T-cell (primary cell): Measurements from ENCODE around the gene ACSL5. TPM values are rescaled to one million over a fixed set of nuclear protein-coding genes. Genes with fewer than 3 reads are reported as not detected.
A peak's percentile ranks its signal among the peaks of the same experiment; 100 is the strongest.
"Not testable (repeated sequence)": the region's sequence is repeated elsewhere in the genome, so short reads cannot be mapped to it uniquely, and the experiment has no call there.

Source experiments
- ATAC-seq, 4 experiments: fragments of 200-7000 bp in 3 of 4; fragments of 150-1000 bp in 1 of 4; cut with Tn5 transposase; replicated peaks in 1 of 4; 1 replicate in 3 of 4; 2 replicates in 1 of 4; pipeline ENCODE4 v1.10.0; 2021; ENCODE audit warnings: moderate library complexity in 3 of 4, mild to moderate bottlenecking in 2 of 4, moderate number of reproducible peaks in 1 of 4
- CTCF ChIA-PET, 2 donors: fragments of 300-600 bp; sonication (Branson Sonifier 250); formaldehyde crosslinking; loops; one replicate each; lab custom pipeline; 2022; ENCODE audit warnings: antibody characterized with exemption in 2 of 2; lab: Charles Lee
- POLR2A ChIA-PET, 2 donors: fragments of 300-600 bp; sonication (Branson Sonifier 250); formaldehyde crosslinking; loops; one replicate each; lab custom pipeline; 2022; ENCODE audit warnings: antibody characterized with exemption in 2 of 2; lab: Charles Lee
- DNase-seq, 35 experiments: peaks; one replicate each; pipeline versions ENCODE4 v3.0.0 to v3.0.0-alpha.2; 2013 to 2023
- H3K27ac ChIP-seq: one replicate; pipeline ENCODE4 v1.5.1; 2013; ENCODE audit warnings: low read length
- H3K27me3 ChIP-seq, 2 experiments: replicated peaks in 1 of 2; 1 replicate in 1 of 2; 2 replicates in 1 of 2; pipeline versions ENCODE4 v1.6.1 to v1.7.0; 2013; ENCODE audit warnings: low read length in 1 of 2, mixed read lengths in 1 of 2; ENCODE audit not compliant: control insufficient read depth in 2 of 2, insufficient read depth in 2 of 2; ENCODE audit errors: extremely low read depth in 1 of 2
- H3K36me3 ChIP-seq, 2 donors: 1 replicate in 1 of 2; 2 replicates in 1 of 2; pipeline versions ENCODE4 v1.6.1 to v1.7.0; 2013; ENCODE audit warnings: low read length in 1 of 2; ENCODE audit not compliant: control insufficient read depth in 2 of 2, insufficient read depth in 1 of 2; ENCODE audit errors: extremely low read depth in 1 of 2
- H3K4me1 ChIP-seq, 2 experiments: 1 replicate in 1 of 2; 2 replicates in 1 of 2; pipeline versions ENCODE4 v1.6.1 to v1.7.0; 2013; ENCODE audit warnings: low read length in 2 of 2, mixed read lengths in 1 of 2; ENCODE audit not compliant: insufficient read depth in 2 of 2, control insufficient read depth in 1 of 2; ENCODE audit errors: extremely low read depth in 1 of 2
- H3K4me3 ChIP-seq, 2 donors: 1 replicate in 1 of 2; 2 replicates in 1 of 2; pipeline versions ENCODE4 v1.5.1 to v1.7.0; 2013; ENCODE audit warnings: mild to moderate bottlenecking in 2 of 2, low read length in 1 of 2, moderate library complexity in 1 of 2; ENCODE audit not compliant: control insufficient read depth in 1 of 2; ENCODE audit errors: extremely low read depth in 1 of 2
- H3K9me3 ChIP-seq: 2 replicates; pipeline ENCODE4 v1.7.0; 2013
- H3K27ac Mint-ChIP-seq, 2 donors: one replicate each; pipeline ENCODE4 v1.8.0; 2020 to 2021; ENCODE audit warnings: mild to moderate bottlenecking in 2 of 2, mixed read lengths in 2 of 2
- H3K27me3 Mint-ChIP-seq, 2 donors: one replicate each; pipeline ENCODE4 v1.8.0; 2021 to 2022; ENCODE audit warnings: mixed read lengths in 2 of 2
- H3K36me3 Mint-ChIP-seq: one replicate; pipeline ENCODE4 v1.8.0; 2021; ENCODE audit warnings: mixed read lengths
- H3K4me1 Mint-ChIP-seq, 3 donors: one replicate each; pipeline ENCODE4 v1.8.0; 2020 to 2022; ENCODE audit warnings: mixed read lengths in 3 of 3, mild to moderate bottlenecking in 1 of 3
- H3K4me3 Mint-ChIP-seq, 3 donors: one replicate each; pipeline ENCODE4 v1.8.0; 2020 to 2022; ENCODE audit warnings: mild to moderate bottlenecking in 3 of 3, mixed read lengths in 3 of 3, moderate library complexity in 3 of 3
- H3K9me3 Mint-ChIP-seq, 3 donors: one replicate each; pipeline ENCODE4 v1.8.0; 2020 to 2022; ENCODE audit warnings: mixed read lengths in 3 of 3
- WGBS: methylation state at CpG from one replicate; pipeline ENCODE4 v1.1.5; 2013; ENCODE audit warnings: missing lambda C conversion rate; ENCODE audit not compliant: insufficient coverage; 5-methylcytosine and 5-hydroxymethylcytosine counted together
- total RNA-seq, 35 experiments: library from RNA in 6 of 35; stranded (reverse) in 6 of 35; fragments of 120-200 nt in 1 of 35; gene quantifications; one replicate each; pipeline versions ENCODE4 v1.2.1 to v1.2.4 and lab custom pipeline; 2013 to 2026

Gene ACSL5
- total RNA-seq, 5 donors from 2014 or later (not counting 1 experiment from before 2014, with no cell fraction given), result 36.0 to 48.9 (median 39.9) TPM

- H3K27me3 ChIP-seq, ATAC-seq, H3K9me3 ChIP-seq, H3K27me3 Mint-ChIP-seq, H3K9me3 Mint-ChIP-seq, POLR2A ChIA-PET, DNase-seq: not testable (repeated sequence)
- CTCF ChIA-PET, result interaction anchor here in 1 of 2 donors (0.7 kb wide), 1 partner anchor 425 kb away, joined by 4 read pairs; no protein-coding TSS in a partner anchor
- H3K27ac Mint-ChIP-seq, result peak overlapping the region; percentile 12 to 82
- H3K4me3 Mint-ChIP-seq, result peak overlapping the region; percentile 73 to 99 (median 98)
- H3K27ac ChIP-seq, result peak overlapping the region; percentile 93
- H3K36me3 ChIP-seq, result peaks cover 3 to 13% of the 10 kb centered on the region in 2 donors
- 100% methylated on average over 4 of the region's 9 CpGs for WGBS
- peak overlapping the region; percentile 69 to 75 for H3K4me3 ChIP-seq
- peaks cover 23% of the 10 kb centered on the region for H3K36me3 Mint-ChIP-seq
- H3K4me1 Mint-ChIP-seq, result peaks cover 77 to 80% (median 80%) of the 10 kb centered on the region in 3 donors
- peaks cover 3 to 54% of the 10 kb centered on the region in 2 experiments for H3K4me1 ChIP-seq
Observed at GRCh38 chr10:112377116-112377515, 3.2 kb downstream of the ACSL5 start.

GRCh38 chr10:112379635-112380296 lies 5.8 kb downstream of the ACSL5 start:
- Mint-ChIP-seq H3K4me3 (no peak overlapping the region), H3K27me3 (no peaks in the 10 kb centered on the region), H3K9me3 (no peaks in the 10 kb centered on the region), H3K36me3 (peaks cover 39% of the 10 kb centered on the region), H3K4me1 (peaks cover 81 to 89% (median 87%) of the 10 kb centered on the region in 3 donors), H3K27ac (peak overlapping the region in 1 of 2 donors; percentile 53)
- ATAC-seq (no peak), DNase-seq (no peak)
- H3K27ac ChIP-seq, result no peak overlapping the region
- H3K36me3 ChIP-seq, result peaks cover 6 to 20% of the 10 kb centered on the region in 2 donors
- H3K4me3 ChIP-seq, result no peak overlapping the region
- CTCF ChIA-PET, result no interaction called here
- WGBS, result 87% methylated on average over 5 of the region's 8 CpGs
- peaks cover under 1 to 53% of the 10 kb centered on the region in 2 experiments for H3K4me1 ChIP-seq
- no peaks in the 10 kb centered on the region for H3K9me3 ChIP-seq
- POLR2A ChIA-PET, result interaction anchor here in 1 of 2 donors (0.7 kb wide), 1 partner anchor 46 kb away, joined by 5 read pairs; no protein-coding TSS in a partner anchor
- H3K27me3 ChIP-seq, result no peaks in the 10 kb centered on the region

GRCh38 chr10:112382515-112383235 lies 8.8 kb downstream of the ACSL5 start:
- Mint-ChIP-seq H3K9me3 (no peaks in the 10 kb centered on the region), H3K4me1 (peaks cover 87 to 90% (median 89%) of the 10 kb centered on the region in 3 donors), H3K36me3 (peaks cover 38% of the 10 kb centered on the region), H3K27ac (peak overlapping the region; percentile 17 to 31), H3K27me3 (no peaks in the 10 kb centered on the region), H3K4me3 (no peak overlapping the region)
- Histone ChIP-seq H3K9me3 (no peaks in the 10 kb centered on the region), H3K27me3 (no peaks in the 10 kb centered on the region), H3K27ac (no peak overlapping the region), H3K4me3 (no peak overlapping the region), H3K36me3 (peaks cover 6 to 20% of the 10 kb centered on the region in 2 donors), H3K4me1 (peaks cover 0 to 32% of the 10 kb centered on the region in 2 experiments)
- no peak for DNase-seq
- 95% methylated on average over 4 of the region's 9 CpGs for WGBS
- ChIA-PET POLR2A (no interaction called here), CTCF (interaction anchor here (0.5 to 0.6 kb wide), 2 partner anchors 21 to 88 kb away, joined by 3 to 9 read pairs; no protein-coding TSS in a partner anchor)
- no peak for ATAC-seq

GRCh38 chr10:112383325-112383724 lies 9.4 kb downstream of the ACSL5 start:
- H3K4me1 ChIP-seq, result peaks cover 0 to 29% of the 10 kb centered on the region in 2 experiments
- H3K4me1 Mint-ChIP-seq, result peaks cover 86 to 89% (median 89%) of the 10 kb centered on the region in 3 donors
- no peaks in the 10 kb centered on the region for H3K9me3 Mint-ChIP-seq
- WGBS, result no CpG with 5 or more reads among the region's 3 CpGs
- H3K27ac ChIP-seq, result no peak overlapping the region
- peaks cover 35% of the 10 kb centered on the region for H3K36me3 Mint-ChIP-seq
- H3K4me3 ChIP-seq, result no peak overlapping the region
- H3K27me3 ChIP-seq, result no peaks in the 10 kb centered on the region
- peak overlapping the region in 1 of 2 donors; percentile 3 for H3K27ac Mint-ChIP-seq
- ChIA-PET POLR2A (no interaction called here), CTCF (interaction anchor here in 1 of 2 donors (0.5 kb wide), 1 partner anchor 21 kb away, joined by 3 read pairs; no protein-coding TSS in a partner anchor)
- DNase-seq, result no peak
- no peak for ATAC-seq
- H3K9me3 ChIP-seq, result no peaks in the 10 kb centered on the region
- H3K36me3 ChIP-seq, result peaks cover 6 to 20% of the 10 kb centered on the region in 2 donors
- no peaks in the 10 kb centered on the region for H3K27me3 Mint-ChIP-seq
- H3K4me3 Mint-ChIP-seq, result no peak overlapping the region

GRCh38 chr10:112384141-112384540 lies 10.2 kb downstream of the ACSL5 start:
- Histone ChIP-seq H3K9me3 (no peaks in the 10 kb centered on the region), H3K4me1 (peaks cover 0 to 24% of the 10 kb centered on the region in 2 experiments), H3K4me3 (no peak overlapping the region), H3K27me3 (no peaks in the 10 kb centered on the region), H3K36me3 (peaks cover 6 to 14% of the 10 kb centered on the region in 2 donors), H3K27ac (no peak overlapping the region)
- Mint-ChIP-seq H3K4me3 (no peak overlapping the region), H3K36me3 (peaks cover 35% of the 10 kb centered on the region), H3K27me3 (no peaks in the 10 kb centered on the region), H3K4me1 (peaks cover 86 to 90% (median 89%) of the 10 kb centered on the region in 3 donors), H3K9me3 (no peaks in the 10 kb centered on the region), H3K27ac (no peak overlapping the region)
- ATAC-seq (no peak), DNase-seq (no peak)
- WGBS, result 100% methylated on average over 1 of the region's 2 CpGs
- ChIA-PET CTCF (no interaction called here), POLR2A (no interaction called here)

GRCh38 chr10:112385201-112385600 lies 11.3 kb downstream of the ACSL5 start:
- Histone ChIP-seq H3K27me3 (no peaks in the 10 kb centered on the region), H3K4me1 (peaks cover 0 to 25% of the 10 kb centered on the region in 2 experiments), H3K27ac (peak overlapping the region; percentile 12), H3K36me3 (peaks cover 6 to 14% of the 10 kb centered on the region in 2 donors), H3K9me3 (no peaks in the 10 kb centered on the region), H3K4me3 (no peak overlapping the region)
- Mint-ChIP-seq H3K36me3 (peaks cover 28% of the 10 kb centered on the region), H3K27ac (no peak overlapping the region), H3K9me3 (no peaks in the 10 kb centered on the region), H3K4me1 (peaks cover 85 to 90% (median 90%) of the 10 kb centered on the region in 3 donors), H3K4me3 (no peak overlapping the region), H3K27me3 (no peaks in the 10 kb centered on the region)
- no CpG with 5 or more reads among the region's 4 CpGs for WGBS
- CTCF ChIA-PET, result interaction anchor here in 1 of 2 donors (0.8 to 1.7 kb wide), 2 partner anchors 11 to 1314 kb away, joined by 4 to 12 read pairs; no protein-coding TSS in a partner anchor
- DNase-seq (no peak), ATAC-seq (no peak)
- POLR2A ChIA-PET, result no interaction called here
